CD4-positive, alpha-beta T cell treated with Interleukin-15 for 4 hours (primary cell): ENCODE measurements around the gene S100A12.
"Not testable (repeated sequence)": the region's sequence is repeated elsewhere in the genome, so short reads cannot be mapped to it uniquely, and the experiment has no call there.

Source experiments
- DNase-seq: peaks from one replicate; pipeline ENCODE4 v3.0.0-alpha.2; 2020; ENCODE audit warnings: low spot score

The S100A12 gene

GRCh38 chr1:153375511-153375910, at the start of gene S100A12:
TSS of gene S100A12 (minus strand) at chr1:153375621. CDS start at chr1:153374592, 1,029 bp downstream.
- DNase-seq: no peak

GRCh38 chr1:153422450-153423068, 47.1 kb upstream of the S100A12 start:
- peak; percentile 46 for DNase-seq

- DNase-seq: no peak
These were observed 44.9 kb upstream of the S100A12 start for GRCh38 chr1:153420306-153420705.

- not testable (repeated sequence) for DNase-seq
These were observed 44.0 kb upstream of the S100A12 start for GRCh38 chr1:153419436-153419793.

GRCh38 chr1:153418758-153419435, 43.5 kb upstream of the S100A12 start:
- DNase-seq: not testable (repeated sequence)

- no peak for DNase-seq
These were observed 41.9 kb upstream of the S100A12 start for GRCh38 chr1:153417136-153417888.

DNA sequence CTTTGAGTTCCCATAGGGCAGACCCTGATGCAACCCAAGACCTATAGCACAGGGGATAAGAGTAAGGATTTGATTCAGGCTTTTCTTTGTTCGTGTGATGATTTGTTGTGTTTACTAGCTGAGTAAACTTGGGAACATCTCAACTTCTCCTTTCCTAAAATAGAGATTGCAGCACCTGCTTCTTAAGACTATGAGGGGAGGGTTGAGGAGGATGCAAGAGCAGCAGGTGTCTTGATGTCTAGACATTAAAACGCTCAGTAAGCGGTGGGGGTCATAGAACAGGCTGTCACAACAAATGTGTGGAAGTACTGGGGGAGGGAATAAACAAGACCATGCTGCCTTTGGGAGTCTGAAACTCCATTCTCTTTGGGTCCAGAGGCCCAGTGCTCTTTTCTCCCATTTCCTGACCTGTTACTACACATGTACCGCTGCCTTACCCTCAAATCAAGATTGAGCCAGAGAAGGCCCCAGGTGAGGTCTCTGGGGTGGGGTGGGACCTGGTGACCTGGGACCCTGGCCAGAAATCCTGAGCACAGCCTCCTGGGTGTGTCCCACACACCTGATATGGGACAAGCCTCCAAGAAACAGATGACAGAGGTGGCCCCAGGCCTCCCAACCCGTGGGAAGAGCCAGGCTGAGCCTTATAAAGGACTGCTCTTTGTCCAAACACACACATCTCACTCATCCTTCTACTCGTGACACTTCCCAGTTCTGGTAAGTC, 40.6 kb upstream of the S100A12 start, which contains the start of gene S100A7A:
Gene S100A7A, plus strand, starts transcription at position 671 of the 721 bp plus-strand sequence. CDS start 1,563 bp downstream, outside the sequence.
- no peak for DNase-seq

DNA sequence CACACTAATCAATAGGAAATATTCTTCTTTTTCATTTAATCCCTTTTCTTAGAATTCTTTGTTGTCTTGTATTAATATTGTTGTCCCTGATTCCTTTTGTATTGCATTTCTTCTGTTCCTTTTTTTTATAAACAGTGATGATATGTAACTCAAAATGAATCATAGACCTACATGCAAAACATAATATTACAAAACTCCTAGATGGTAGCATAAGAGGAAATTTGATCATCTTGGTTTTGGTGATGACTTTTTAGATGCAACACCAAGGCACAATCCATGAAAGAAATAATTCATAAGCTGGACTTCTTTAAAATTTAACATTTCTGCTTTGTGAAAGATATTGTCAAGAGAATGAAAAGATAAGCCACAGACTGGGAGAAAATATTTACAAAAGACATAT, 38.5 kb upstream of the S100A12 start:
- DNase-seq: not testable (repeated sequence)

DNA sequence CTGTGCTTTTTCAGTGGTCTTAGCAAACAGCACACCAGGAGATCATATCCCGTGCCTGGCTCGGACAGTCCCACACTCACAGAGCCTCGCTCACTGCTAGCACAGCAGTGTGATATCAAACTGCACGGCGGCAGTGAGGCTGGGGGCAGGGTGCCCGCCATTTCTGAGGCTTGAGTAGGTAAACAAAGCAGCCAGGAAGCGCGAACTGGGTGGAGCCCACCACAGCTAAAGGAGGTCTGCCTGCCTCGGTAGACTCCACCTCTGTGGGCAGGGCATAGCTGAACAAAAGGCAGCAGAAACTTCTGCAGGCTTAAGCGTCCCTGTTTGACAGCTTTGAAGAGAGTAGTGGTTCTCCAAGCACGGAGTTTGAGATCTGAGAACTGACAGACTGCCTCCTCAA, 31.9 kb upstream of the S100A12 start:
- not testable (repeated sequence) for DNase-seq

- DNase-seq: not testable (repeated sequence)
These were observed 30.6 kb upstream of the S100A12 start for GRCh38 chr1:153405825-153406599.

DNA sequence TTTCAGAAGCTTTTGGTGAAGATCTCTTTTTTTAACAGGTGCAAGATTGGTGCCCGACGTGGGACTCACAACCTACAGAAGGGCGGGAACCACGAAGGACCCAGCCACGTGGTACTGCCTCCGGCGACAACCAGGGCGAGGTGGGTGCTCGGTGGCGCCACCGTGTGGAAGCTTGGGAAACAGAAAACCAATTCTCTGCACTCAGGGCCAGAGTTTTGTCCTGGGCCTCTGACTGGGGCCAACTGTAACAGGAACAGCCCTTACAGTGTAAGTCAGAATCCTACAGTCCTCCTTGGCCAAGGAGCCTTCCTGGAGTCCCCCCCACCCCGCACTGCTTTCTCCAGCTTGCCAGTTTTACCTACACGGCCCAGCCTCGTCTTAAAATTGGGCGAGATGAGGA, 29.3 kb upstream of the S100A12 start:
- DNase-seq: peak; percentile 49

GRCh38 chr1:153404086-153404635, 28.7 kb upstream of the S100A12 start:
- DNase-seq: no peak

DNA sequence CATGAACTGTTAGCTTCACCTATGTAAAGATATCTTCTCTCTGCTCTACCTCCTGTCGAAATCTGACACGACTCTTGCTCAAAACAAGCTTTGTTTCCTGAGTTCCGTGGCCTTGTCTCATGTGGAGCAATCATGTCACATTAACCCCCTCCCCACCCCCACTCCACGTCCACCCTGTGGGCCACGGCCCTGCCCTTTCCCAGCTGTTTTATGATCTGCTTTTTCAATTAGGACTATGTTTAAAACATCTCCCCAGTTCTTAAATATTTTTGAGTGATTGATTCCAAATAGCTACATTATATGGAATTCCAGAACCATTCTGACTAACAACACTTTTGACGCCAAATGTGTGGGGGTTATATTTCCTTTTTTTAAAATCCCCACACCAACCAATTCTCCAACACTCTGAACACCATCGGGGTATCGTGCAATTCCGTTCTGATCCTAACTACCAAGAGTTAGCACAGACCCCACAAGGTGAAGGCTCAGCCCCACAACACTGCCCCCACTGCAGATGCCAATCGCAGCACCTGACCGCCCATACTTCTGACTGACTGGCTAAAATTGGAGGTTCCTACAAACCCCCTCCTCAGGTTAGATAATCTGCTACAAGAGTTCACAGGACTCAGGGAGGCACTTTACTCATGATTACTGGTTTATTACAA, 28.1 kb upstream of the S100A12 start:
- no peak for DNase-seq

DNA sequence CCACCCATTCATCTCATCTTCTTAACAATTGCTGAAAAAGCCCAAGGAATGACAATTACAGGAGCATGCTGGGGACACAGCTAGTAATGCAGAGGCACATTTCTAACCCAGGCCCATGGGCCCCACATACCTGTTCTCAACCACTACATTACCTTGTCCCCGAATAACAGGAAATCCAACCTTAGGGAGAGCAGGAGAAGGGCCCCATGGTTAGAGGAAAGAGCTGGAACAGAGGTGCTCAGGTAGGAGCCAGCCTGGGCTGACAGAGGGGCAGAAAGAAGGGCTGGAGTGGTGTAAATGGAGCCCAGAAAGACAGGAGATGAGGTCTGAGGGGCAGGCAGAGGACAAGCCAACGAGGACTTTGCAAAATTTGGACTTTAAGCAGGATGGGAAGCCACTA, 26.8 kb upstream of the S100A12 start:
- DNase-seq: no peak

GRCh38 chr1:153401461-153401860, 26.0 kb upstream of the S100A12 start:
- no peak for DNase-seq

- DNase-seq: no peak
These were observed 24.8 kb upstream of the S100A12 start for GRCh38 chr1:153400244-153400643.

- no peak for DNase-seq
These were observed 24.1 kb upstream of the S100A12 start for GRCh38 chr1:153399401-153400055.

DNA sequence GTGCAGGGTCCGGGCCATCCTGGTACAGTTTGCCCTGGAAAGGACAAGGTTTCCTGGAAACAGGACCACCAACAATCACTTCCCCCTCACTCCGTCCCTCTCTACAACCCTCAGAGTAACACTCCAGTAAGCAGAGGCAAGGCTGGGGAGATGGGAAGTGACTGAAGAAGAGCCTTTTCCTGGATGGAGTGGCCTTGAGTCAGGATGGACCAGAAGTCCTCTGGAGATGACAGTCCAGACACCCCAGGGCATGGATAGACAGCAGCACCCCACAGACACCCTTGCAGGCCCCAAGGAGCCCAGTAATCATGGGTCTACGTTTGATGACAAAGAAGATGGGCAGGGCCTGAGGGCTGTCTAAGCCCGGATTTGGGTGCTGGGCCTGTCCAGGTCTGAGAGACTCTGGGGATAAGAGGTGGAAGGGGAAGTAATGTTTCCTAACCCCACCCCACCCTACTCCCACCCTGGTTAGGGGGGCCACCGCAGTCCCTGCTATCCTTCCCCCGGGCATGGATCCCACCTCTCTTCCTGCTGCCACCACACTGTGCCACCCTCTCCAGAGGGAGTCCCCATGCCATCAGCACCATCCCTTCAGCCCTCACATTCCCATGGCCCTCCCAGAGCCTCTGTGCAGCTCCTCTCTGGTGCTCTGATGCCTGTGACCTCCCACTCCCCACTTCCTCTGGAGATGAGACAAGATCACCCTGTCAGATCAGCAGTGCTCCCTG, 22.7 kb upstream of the S100A12 start:
- DNase-seq: no peak
